GM20000 (cell line): ENCODE data around the gene CLEC18A.
"Not testable (repeated sequence)": the region's sequence is repeated elsewhere in the genome, so short reads cannot be mapped to it uniquely, and the experiment has no call there.

Source experiments
- DNase-seq: peaks from one replicate; pipeline ENCODE4 v3.0.0; 2012; ENCODE audit warnings: low spot score

CLEC18A gene

GRCh38 chr16:69969657-69970056 is 18.5 kb downstream of the CLEC18A start:
- DNase-seq, result not testable (repeated sequence)

- DNase-seq, result not testable (repeated sequence)
Observed at GRCh38 chr16:69972120-69972519, 21.0 kb downstream of the CLEC18A start.

GRCh38 chr16:69972935-69973334 is 21.8 kb downstream of the CLEC18A start:
- not testable (repeated sequence) for DNase-seq

- not testable (repeated sequence) for DNase-seq
Observed at GRCh38 chr16:69985196-69985595, 34.1 kb downstream of the CLEC18A start.

- DNase-seq, result not testable (repeated sequence)
Observed at GRCh38 chr16:69997956-69998355, 46.8 kb downstream of the CLEC18A start.

GRCh38 chr16:69999801-70000200 is 48.7 kb downstream of the CLEC18A start:
- DNase-seq, result not testable (repeated sequence)

- DNase-seq, result not testable (repeated sequence)
Observed at GRCh38 chr16:70003511-70003910, 52.4 kb downstream of the CLEC18A start.

GRCh38 chr16:70008604-70009003 is 57.5 kb downstream of the CLEC18A start:
- not testable (repeated sequence) for DNase-seq

- DNase-seq, result not testable (repeated sequence)
Observed at GRCh38 chr16:70010615-70011014, 59.5 kb downstream of the CLEC18A start.

GRCh38 chr16:70011120-70011519 is 60.0 kb downstream of the CLEC18A start:
- DNase-seq, result not testable (repeated sequence)

GRCh38 chr16:70012354-70012753 is 61.2 kb downstream of the CLEC18A start:
- DNase-seq, result not testable (repeated sequence)

- not testable (repeated sequence) for DNase-seq
Observed at GRCh38 chr16:70012951-70013350, 61.8 kb downstream of the CLEC18A start.
